Lung (tissue), 12 donors: ENCODE results near the gene RBSN. TPM values are rescaled to one million over a fixed set of nuclear protein-coding genes. Genes with fewer than 3 reads are reported as not detected.

ENCODE experiments used
- ATAC-seq: fragments of 200-7000 bp; cut with Tn5 transposase; one replicate; pipeline ENCODE4 v1.9.1; 2020; ENCODE audit warnings: moderate number of reproducible peaks; ENCODE audit not compliant: insufficient read depth, low FRiP score
- DNase-seq, 3 donors: peaks; one replicate each; pipeline ENCODE4 v3.0.0-alpha.2; 2013 to 2017
- H3K27ac ChIP-seq, 2 donors: one replicate each; pipeline ENCODE4 v1.5.1; 2013; ENCODE audit warnings: mild to moderate bottlenecking in 2 of 2, moderate library complexity in 2 of 2, control low read depth in 1 of 2, inconsistent platforms in 1 of 2, low read depth in 1 of 2, low read length in 1 of 2
- H3K27me3 ChIP-seq, 3 donors: one replicate each; pipeline ENCODE4 v1.5.1; 2013; ENCODE audit warnings: low read length in 2 of 3; ENCODE audit not compliant: control insufficient read depth in 3 of 3, insufficient read depth in 3 of 3
- H3K36me3 ChIP-seq, 4 donors: one replicate each; pipeline ENCODE4 v1.5.1; 2013; ENCODE audit warnings: low read length in 4 of 4, mild to moderate bottlenecking in 1 of 4, moderate library complexity in 1 of 4; ENCODE audit not compliant: control insufficient read depth in 4 of 4, insufficient read depth in 4 of 4
- H3K4me1 ChIP-seq, 5 donors: one replicate each; pipeline ENCODE4 v1.5.1; 2013; ENCODE audit warnings: low read length in 5 of 5, mild to moderate bottlenecking in 2 of 5, moderate library complexity in 1 of 5; ENCODE audit not compliant: control insufficient read depth in 5 of 5, insufficient read depth in 5 of 5
- H3K4me3 ChIP-seq: one replicate; pipeline ENCODE4 v1.5.1; 2013; ENCODE audit warnings: mild to moderate bottlenecking, control low read depth, moderate library complexity
- H3K9ac ChIP-seq, 2 donors: one replicate each; pipeline ENCODE4 v1.5.1; 2013; ENCODE audit warnings: low read length in 2 of 2, control low read depth in 1 of 2; ENCODE audit not compliant: insufficient read depth in 1 of 2
- H3K9me3 ChIP-seq, 4 donors: one replicate each; pipeline ENCODE4 v1.5.1; 2013; ENCODE audit warnings: low read length in 3 of 4, mild to moderate bottlenecking in 1 of 4, moderate library complexity in 1 of 4; ENCODE audit not compliant: control insufficient read depth in 4 of 4, insufficient read depth in 3 of 4
- WGBS, 2 donors: extraction: QIAGEN DNeasy Blood & Tissue Kit; methylation state at CpG; one replicate each; pipeline ENCODE4 v1.1.7; 2013; 5-methylcytosine and 5-hydroxymethylcytosine counted together
- polyA plus RNA-seq, 2 donors: library from polyadenylated mRNA; stranded (reverse); fragments of 200-250 nt; gene quantifications; one replicate each; pipeline ENCODE4 v1.2.1, GENCODE V29; 2013
- total RNA-seq, 2 donors: library from RNA; depleted of rRNA in 1 of 2; stranded (reverse); fragments of >200 nt in 1 of 2; gene quantifications; one replicate each; pipeline ENCODE4 v1.2.1, GENCODE V29; 2014 to 2021
- TF ChIP-seq, protein P1 (sequence below): IDR thresholded peaks from 2 replicates; pipeline ENCODE4 v1.5.1; 2012; ENCODE audit warnings: mild to moderate bottlenecking; ENCODE audit errors: control extremely low read depth, extremely low read depth
- donor health status: control.
- donor health status: control.
- donor health status: Bipolar disorder and iron deficiency.
- donor health status: healthy.
- donor health status: DM: yes; HTN: yes; CAD: no.

RBSN gene
- total and polyA plus RNA-seq, 4 donors: 7.9 to 33.8 (median 17.4) TPM

DNA sequence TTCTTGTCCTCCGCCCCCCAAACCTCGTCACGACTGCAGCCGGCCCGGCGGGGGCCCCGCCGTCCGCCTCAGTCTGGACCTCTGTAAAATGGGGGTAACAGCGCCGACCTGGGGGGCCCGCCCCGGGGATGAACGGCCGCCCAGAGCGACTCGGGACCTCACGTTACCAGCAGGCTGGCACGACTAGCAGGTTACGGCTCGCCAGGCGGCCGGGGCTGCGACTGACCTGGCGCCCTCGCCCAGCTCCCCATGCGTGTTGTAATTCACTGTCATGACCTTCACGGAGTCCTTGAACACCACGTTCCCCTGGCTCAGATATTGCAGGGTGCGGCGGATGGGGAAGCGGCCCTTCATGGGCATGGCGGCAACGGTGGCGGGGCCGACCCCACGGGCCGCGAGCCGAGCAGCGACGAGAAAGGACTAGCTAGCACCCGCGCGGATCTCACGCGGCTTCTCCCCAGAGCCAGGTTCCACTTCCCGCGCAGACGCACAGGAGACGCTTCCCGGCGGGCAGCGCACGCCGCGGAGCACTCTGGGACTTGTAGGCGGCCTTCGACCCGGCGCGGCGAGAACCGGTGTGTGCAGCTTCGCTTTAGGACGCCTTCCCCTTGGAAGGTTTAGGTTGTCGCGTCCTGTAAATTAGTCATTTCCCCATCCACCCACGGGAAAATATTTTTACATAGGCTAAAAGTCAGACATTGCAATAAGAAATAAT lies 34.0 kb downstream of the RBSN start, which contains the start of gene MRPS25:
Gene MRPS25, minus strand, starts transcription at position 481 of the 715 bp plus-strand sequence. Its CDS starts 121 bp downstream, at position 360.
- 0 to 1% methylated on average over 66 to 69 of the region's 69 CpGs for WGBS, 2 donors
- TF ChIP-seq, protein P1, sequence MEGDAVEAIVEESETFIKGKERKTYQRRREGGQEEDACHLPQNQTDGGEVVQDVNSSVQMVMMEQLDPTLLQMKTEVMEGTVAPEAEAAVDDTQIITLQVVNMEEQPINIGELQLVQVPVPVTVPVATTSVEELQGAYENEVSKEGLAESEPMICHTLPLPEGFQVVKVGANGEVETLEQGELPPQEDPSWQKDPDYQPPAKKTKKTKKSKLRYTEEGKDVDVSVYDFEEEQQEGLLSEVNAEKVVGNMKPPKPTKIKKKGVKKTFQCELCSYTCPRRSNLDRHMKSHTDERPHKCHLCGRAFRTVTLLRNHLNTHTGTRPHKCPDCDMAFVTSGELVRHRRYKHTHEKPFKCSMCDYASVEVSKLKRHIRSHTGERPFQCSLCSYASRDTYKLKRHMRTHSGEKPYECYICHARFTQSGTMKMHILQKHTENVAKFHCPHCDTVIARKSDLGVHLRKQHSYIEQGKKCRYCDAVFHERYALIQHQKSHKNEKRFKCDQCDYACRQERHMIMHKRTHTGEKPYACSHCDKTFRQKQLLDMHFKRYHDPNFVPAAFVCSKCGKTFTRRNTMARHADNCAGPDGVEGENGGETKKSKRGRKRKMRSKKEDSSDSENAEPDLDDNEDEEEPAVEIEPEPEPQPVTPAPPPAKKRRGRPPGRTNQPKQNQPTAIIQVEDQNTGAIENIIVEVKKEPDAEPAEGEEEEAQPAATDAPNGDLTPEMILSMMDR: no peak

DNA sequence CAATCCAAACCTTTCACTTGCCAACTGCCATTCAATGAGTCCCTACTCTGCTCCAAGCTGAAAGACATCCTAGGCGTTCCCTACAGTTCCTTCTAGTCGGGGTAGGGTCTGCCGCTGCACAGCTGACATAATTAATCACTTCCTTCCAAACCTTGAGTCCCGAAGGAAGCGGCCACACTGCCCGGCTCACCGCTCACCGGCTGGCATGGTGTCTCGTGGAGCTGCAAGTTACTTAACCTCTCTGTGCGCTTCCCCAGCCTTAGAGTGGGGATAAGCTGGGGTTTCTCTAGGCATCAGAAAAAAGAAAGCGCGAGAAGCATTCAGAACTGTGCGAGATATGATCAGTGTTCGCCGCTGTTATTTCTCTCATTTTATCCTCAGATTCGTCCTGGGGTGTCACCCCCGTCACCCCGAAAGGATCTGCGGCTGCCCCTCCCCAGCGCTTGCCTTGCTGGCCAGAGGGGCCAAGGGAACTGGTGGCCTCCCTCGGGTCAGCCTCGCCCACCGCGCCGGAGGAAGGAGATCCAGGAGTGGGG lies 34.6 kb downstream of the RBSN start:
- ATAC-seq (no peak), DNase-seq (peak in 2 of 3 donors; percentile 27 to 37)
- peak overlapping the region; percentile 86 to 98 for H3K27ac ChIP-seq

More for the DNA sequence above, 34.0 kb downstream of the RBSN start, which contains the start of gene MRPS25:
- H3K9ac ChIP-seq: peak within 1 kb of the TSS; percentile 52 to 71
- peak within 1 kb of the TSS; percentile 86 to 98 for H3K27ac ChIP-seq
- peaks cover 0 to 3% (median under 1%) of the 10 kb centered on the region in 4 donors for H3K36me3 ChIP-seq
- H3K27me3 ChIP-seq: no peaks in the 10 kb centered on the region
- peak; percentile 95 for ATAC-seq
- DNase-seq: peak; percentile 91 to 94 (median 91)
- H3K4me3 ChIP-seq: peak within 1 kb of the TSS; percentile 96
- peaks cover 0 to 13% (median 7%) of the 10 kb centered on the region in 5 donors for H3K4me1 ChIP-seq
- H3K9me3 ChIP-seq: no peaks in the 10 kb centered on the region

DNA sequence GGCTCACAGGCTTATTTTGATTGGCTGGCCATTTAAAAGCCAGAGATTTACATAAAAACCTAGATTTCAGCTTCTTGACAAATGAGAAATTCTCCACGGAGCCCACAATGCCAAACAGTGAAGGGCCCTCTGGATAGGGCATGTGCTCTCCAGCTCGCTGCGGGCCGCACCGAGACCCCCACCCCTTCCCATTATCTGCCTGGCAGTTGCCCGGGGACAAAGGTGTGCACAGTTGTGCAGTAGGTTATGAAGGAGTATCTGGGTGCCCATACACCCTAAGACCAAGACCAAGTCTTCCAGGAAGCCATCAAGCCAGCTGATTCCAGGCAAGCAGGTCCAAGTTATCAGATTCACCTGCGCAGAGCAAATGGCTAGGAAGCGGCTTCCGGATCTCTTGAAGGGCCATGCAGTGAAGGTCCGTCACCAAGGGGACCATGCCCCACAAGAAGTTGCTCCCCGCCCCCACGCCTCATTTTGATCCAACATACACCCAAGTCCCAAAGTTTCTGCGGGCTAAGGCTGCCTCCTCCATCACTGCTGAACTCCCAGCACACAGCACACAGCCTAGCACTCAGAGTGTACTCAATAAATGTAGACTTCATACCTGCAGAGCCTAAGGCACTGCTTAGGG lies 35.2 kb downstream of the RBSN start:
- no peak for ATAC-seq
- Histone ChIP-seq H3K36me3 (peaks cover 3 to 8% (median 4%) of the 10 kb centered on the region in 4 donors), H3K9me3 (no peaks in the 10 kb centered on the region), H3K27me3 (no peaks in the 10 kb centered on the region), H3K4me3 (peak overlapping the region; percentile 96), H3K27ac (peak overlapping the region; percentile 86 to 98), H3K4me1 (peaks cover 0 to 13% (median 7%) of the 10 kb centered on the region in 5 donors), H3K9ac (peak overlapping the region; percentile 24 to 52)
- no peak for DNase-seq
- TF ChIP-seq, protein P1: no peak
- WGBS, 2 donors: 87 to 91% methylated on average over 13 of the region's 13 CpGs

More for the DNA sequence above, 34.6 kb downstream of the RBSN start:
- H3K4me3 ChIP-seq: peak overlapping the region; percentile 96
- H3K36me3 ChIP-seq: peaks cover 0 to 3% (median 1%) of the 10 kb centered on the region in 4 donors
- no peaks in the 10 kb centered on the region for H3K27me3 ChIP-seq
- H3K9me3 ChIP-seq: no peaks in the 10 kb centered on the region
- WGBS, 2 donors: 1% methylated on average over 23 to 25 of the region's 25 CpGs
- TF ChIP-seq, protein P1: no peak
- peaks cover 0 to 13% (median 7%) of the 10 kb centered on the region in 5 donors for H3K4me1 ChIP-seq
- peak overlapping the region; percentile 52 to 71 for H3K9ac ChIP-seq
